ENCODE data around the gene ARHGAP15. TPM values are rescaled to one million over a fixed set of nuclear protein-coding genes. Genes with fewer than 3 reads are reported as not detected.

The ARHGAP15 gene
- total RNA-seq, 2 experiments from 2014 or later = 72.1 to 98.4 TPM

- no peak for DNase-seq (ENCODE audit: low spot score)
- no peak overlapping the region for H3K27ac ChIP-seq (ENCODE audit: low read depth, low read length, poor library complexity, severe bottlenecking)
- no peaks in the 10 kb centered on the region for H3K4me1 ChIP-seq (ENCODE audit: insufficient read depth, low read length, poor library complexity, severe bottlenecking)
- ChIA-PET CTCF (ENCODE audit: unreplicated experiment) (no interaction called here), POLR2A (interaction anchor here (0.7 kb wide), 1 partner anchor 187 kb away, joined by 3 read pairs; no protein-coding TSS in a partner anchor)
- H3K9me3 ChIP-seq (ENCODE audit: low read length) = no peaks in the 10 kb centered on the region
- intact Hi-C loops (cut with micrococcal nuclease; ENCODE audit: unreplicated experiment) = no loop called here
- no peaks in the 10 kb centered on the region for H3K9me2 ChIP-seq (ENCODE audit: insufficient read depth, low read length)
- H4K20me1 ChIP-seq (ENCODE audit: insufficient read depth, low read length) = no peaks in the 10 kb centered on the region
- no TSS peak for BruUV-seq (replicated peaks)
- no peak overlapping the region for H2AFZ ChIP-seq (ENCODE audit: low read length)
- H3K4me3 ChIP-seq (ENCODE audit: low read depth, low read length, poor library complexity, severe bottlenecking) = no peak overlapping the region
- peaks cover 21% of the 10 kb centered on the region for H3K36me3 ChIP-seq (ENCODE audit: insufficient read depth, low read length)
- H3K79me2 ChIP-seq (ENCODE audit: insufficient read depth, low read depth, low read length) = no peaks in the 10 kb centered on the region
- TF ChIP-seq CTCF (conservative IDR thresholded peaks at IDR 0.05; ENCODE audit: low read length) (no peak), EZH2phosphoT487 (IDR thresholded peaks at IDR 0.05; ENCODE audit: borderline replicate concordance, low read depth, low read length) (no peak)
- no peak overlapping the region for H3K4me2 ChIP-seq (ENCODE audit: low read length)
These were observed 364.1 kb downstream of the ARHGAP15 start for GRCh38 chr2:143493339-143493738.

GRCh38 chr2:143497726-143498125 is 368.5 kb downstream of the ARHGAP15 start:
- TF ChIP-seq EZH2phosphoT487 (IDR thresholded peaks at IDR 0.05; ENCODE audit: borderline replicate concordance, low read depth, low read length) (no peak), CTCF (conservative IDR thresholded peaks at IDR 0.05; ENCODE audit: low read length) (no peak)
- Histone ChIP-seq H3K4me2 (ENCODE audit: low read length) (no peak overlapping the region), H3K9me2 (ENCODE audit: insufficient read depth, low read length) (no peaks in the 10 kb centered on the region), H4K20me1 (ENCODE audit: insufficient read depth, low read length) (no peaks in the 10 kb centered on the region), H3K9me3 (ENCODE audit: low read length) (no peaks in the 10 kb centered on the region), H3K27ac (ENCODE audit: low read depth, low read length, poor library complexity, severe bottlenecking) (no peak overlapping the region), H3K79me2 (ENCODE audit: insufficient read depth, low read depth, low read length) (no peaks in the 10 kb centered on the region), H3K36me3 (ENCODE audit: insufficient read depth, low read length) (peaks cover 7% of the 10 kb centered on the region; the same call in 1 of the 2 replicates), H2AFZ (ENCODE audit: low read length) (no peak overlapping the region), H3K4me3 (ENCODE audit: low read depth, low read length, poor library complexity, severe bottlenecking) (no peak overlapping the region), H3K4me1 (ENCODE audit: insufficient read depth, low read length, poor library complexity, severe bottlenecking) (no peaks in the 10 kb centered on the region)
- no TSS peak for BruUV-seq (replicated peaks)
- POLR2A ChIA-PET = interaction anchor here (0.6 kb wide), 1 partner anchor 25 kb away, joined by 3 read pairs; no protein-coding TSS in a partner anchor
- DNase-seq (ENCODE audit: low spot score) = no peak
- intact Hi-C loops (cut with micrococcal nuclease; ENCODE audit: unreplicated experiment) = no loop called here
- CTCF ChIA-PET (ENCODE audit: unreplicated experiment) = no interaction called here

- TF ChIP-seq CTCF (conservative IDR thresholded peaks at IDR 0.05; ENCODE audit: low read length) (no peak), EZH2phosphoT487 (IDR thresholded peaks at IDR 0.05; ENCODE audit: borderline replicate concordance, low read depth, low read length) (no peak)
- H3K4me2 ChIP-seq (ENCODE audit: low read length) = no peak overlapping the region
- no peak overlapping the region for H2AFZ ChIP-seq (ENCODE audit: low read length)
- intact Hi-C loops (cut with micrococcal nuclease; ENCODE audit: unreplicated experiment) = no loop called here
- no peak for DNase-seq (ENCODE audit: low spot score)
- H3K9me3 ChIP-seq (ENCODE audit: low read length) = no peaks in the 10 kb centered on the region
- H3K9me2 ChIP-seq (ENCODE audit: insufficient read depth, low read length) = no peaks in the 10 kb centered on the region
- H3K36me3 ChIP-seq (ENCODE audit: insufficient read depth, low read length) = peaks cover 5% of the 10 kb centered on the region; the same call in 1 of the 2 replicates
- H4K20me1 ChIP-seq (ENCODE audit: insufficient read depth, low read length) = no peaks in the 10 kb centered on the region
- no peak overlapping the region for H3K27ac ChIP-seq (ENCODE audit: low read depth, low read length, poor library complexity, severe bottlenecking)
- no peak overlapping the region for H3K4me3 ChIP-seq (ENCODE audit: low read depth, low read length, poor library complexity, severe bottlenecking)
- BruUV-seq (replicated peaks) = no TSS peak
- no peaks in the 10 kb centered on the region for H3K4me1 ChIP-seq (ENCODE audit: insufficient read depth, low read length, poor library complexity, severe bottlenecking)
- ChIA-PET CTCF (ENCODE audit: unreplicated experiment) (interaction anchor here (0.5 kb wide), 1 partner anchor 1352 kb away, joined by 4 read pairs; no protein-coding TSS in a partner anchor), POLR2A (interaction anchor here (0.6 to 0.8 kb wide), 2 partner anchors 219 to 788 kb away, joined by 3 to 4 read pairs; no protein-coding TSS in a partner anchor)
- H3K79me2 ChIP-seq (ENCODE audit: insufficient read depth, low read depth, low read length) = no peaks in the 10 kb centered on the region
These were observed 369.3 kb downstream of the ARHGAP15 start for GRCh38 chr2:143498496-143498895.

Data from OCI-LY7 (cell line).